ENCODE results near the gene RGS9.
"Not testable (repeated sequence)": the region's sequence is repeated elsewhere in the genome, so short reads cannot be mapped to it uniquely, and the experiment has no call there.

RGS9 gene

DNA sequence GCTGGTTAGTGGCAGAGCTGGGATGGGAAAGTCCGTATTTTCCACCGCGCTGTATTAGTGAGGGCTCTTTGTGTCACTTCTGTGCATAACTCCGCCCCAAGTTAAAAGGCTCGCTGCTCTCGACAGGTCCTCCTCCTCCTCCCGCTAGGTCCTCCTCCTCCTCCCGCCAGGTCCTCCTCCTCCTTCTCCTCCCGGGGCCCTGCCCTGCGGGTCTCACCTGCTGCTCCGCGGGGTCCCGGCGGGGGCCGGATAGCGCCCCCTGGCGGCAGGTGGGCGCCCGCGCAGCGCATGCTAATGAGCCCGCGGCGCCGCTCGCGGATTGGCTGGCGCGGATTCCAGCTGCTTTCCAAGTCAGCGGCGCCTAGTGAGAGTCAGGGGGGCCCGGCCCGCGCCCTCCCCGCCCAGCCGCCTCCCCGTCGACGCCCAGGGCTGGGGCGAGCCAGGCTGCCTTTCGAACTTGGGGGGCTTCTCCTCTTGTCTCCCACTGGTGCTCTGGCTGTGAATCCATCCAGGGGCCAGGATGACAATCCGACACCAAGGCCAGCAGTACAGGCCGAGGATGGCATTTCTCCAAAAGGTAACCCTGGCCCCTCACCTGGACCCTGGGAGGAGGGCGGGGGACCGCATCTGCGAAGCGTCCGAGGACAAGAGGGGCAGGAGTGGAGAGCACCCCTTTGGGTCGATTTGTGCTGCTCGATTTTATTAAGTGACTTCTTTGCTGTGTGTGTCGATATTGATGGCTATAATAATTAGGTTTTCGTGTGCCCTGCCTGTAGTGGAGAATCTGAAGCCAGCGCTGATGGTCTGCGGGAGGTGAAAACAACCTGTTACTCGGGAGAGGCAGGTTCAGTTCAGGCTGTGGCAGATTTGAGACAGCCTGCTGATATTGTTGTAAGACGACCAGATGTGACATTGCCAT is at the start of gene RGS9:
RGS9 (plus strand) TSS at position 350 of the 919 bp plus-strand sequence; CDS start at position 521, 171 bp downstream.
- peak; percentile 49 for DNase-seq (ENCODE audit: low read depth)

GRCh38 chr17:65088621-65089360 is 48.4 kb upstream of the RGS9 start:
- DNase-seq (ENCODE audit: low read depth) = no peak

- DNase-seq (ENCODE audit: low read depth) = no peak
These were observed 44.9 kb upstream of the RGS9 start for GRCh38 chr17:65092262-65092661.

DNA sequence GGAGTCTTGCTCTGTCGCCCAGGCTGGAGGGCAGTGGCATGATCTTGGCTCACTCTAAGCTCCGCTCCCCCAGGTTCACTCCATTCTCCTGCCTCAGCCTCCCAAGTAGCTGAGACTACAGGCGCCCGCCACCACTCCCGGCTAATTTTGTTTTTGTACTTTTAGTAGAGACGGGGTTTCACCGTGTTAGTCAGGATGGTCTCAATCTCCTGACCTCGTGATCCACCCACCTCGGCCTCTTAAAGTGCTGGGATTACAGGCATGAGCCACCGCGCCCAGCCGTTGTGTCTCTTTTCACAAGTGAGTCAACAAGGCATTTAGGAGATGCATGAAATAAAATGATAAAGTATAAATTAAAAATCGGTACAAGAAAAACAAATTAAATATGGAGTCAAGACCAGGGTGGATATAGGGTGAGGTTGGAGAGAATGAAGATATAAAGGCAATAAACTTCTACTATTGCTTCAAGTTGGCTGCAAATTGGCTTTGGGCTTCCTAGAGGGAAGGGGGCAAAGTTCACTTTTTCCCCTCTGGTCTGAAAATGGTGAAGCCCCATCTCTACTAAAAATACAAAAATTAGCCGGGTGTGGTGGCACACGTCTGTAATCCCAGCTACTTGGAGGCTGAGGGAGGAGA is 44.3 kb upstream of the RGS9 start:
- DNase-seq (ENCODE audit: low read depth) = not testable (repeated sequence)

- DNase-seq (ENCODE audit: low read depth) = no peak
These were observed 43.2 kb upstream of the RGS9 start for GRCh38 chr17:65093930-65094329.

DNA sequence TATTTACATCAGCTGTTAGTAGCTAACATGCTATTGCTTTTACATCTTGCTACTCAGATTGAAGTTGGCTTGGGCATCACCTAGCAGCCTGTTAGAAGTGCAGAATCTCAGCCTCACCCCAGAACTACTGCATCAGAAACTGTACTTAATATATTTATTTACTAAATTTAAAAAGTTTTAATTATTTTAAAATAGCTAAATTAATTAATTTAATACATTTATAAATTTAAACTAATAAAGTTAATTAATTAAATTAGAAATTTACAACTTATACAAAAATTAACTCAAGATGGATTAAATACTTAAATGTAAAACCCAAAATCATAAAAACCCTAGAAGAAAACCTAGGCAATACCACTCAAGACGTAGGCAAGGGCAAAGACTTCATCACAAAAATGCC is 41.7 kb upstream of the RGS9 start:
- no peak for DNase-seq (ENCODE audit: low read depth)

GRCh38 chr17:65096382-65096781 is 40.8 kb upstream of the RGS9 start:
- not testable (repeated sequence) for DNase-seq (ENCODE audit: low read depth)

DNA sequence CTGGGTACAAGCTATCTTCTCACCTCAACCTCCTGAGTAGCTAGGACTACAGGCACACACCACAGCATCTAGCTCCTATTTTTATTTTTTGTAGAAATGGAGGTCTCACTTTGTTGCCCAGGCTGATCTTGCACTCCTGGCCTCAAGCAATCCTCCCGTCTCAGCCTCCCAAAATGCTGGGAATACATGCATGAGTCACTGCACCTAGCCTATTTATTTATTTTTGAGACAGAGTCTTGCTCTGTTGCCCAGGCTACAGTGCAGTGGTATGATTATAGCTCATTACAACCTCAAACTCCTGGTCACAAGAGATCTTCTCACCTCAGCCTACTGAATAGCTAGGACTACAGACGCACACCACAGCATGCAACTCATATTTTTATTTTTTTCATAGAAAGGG is 40.1 kb upstream of the RGS9 start:
- DNase-seq (ENCODE audit: low read depth) = no peak

DNA sequence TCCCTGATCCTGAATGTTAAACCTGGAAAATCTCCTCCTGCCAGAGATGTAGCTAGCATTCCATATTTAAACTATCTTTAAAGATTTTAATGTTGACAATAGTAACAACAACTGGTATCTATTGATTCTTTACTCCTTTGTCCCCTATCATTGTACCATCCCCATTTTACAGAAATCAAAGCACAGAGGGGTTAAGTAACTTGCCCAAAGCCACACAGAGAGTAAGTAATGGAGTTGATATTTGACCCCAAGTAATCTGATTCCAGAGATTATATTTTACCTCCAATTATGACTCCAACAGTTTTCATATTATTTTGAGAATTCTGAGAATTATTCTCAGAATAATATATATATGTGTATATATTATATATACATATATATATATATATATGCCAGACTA is 37.7 kb upstream of the RGS9 start:
- no peak for DNase-seq (ENCODE audit: low read depth)

- no peak for DNase-seq (ENCODE audit: low read depth)
These were observed 37.2 kb upstream of the RGS9 start for GRCh38 chr17:65099941-65100315.

- DNase-seq (ENCODE audit: low read depth) = peak; percentile 66
These were observed 36.6 kb upstream of the RGS9 start for GRCh38 chr17:65100316-65101140.

DNA sequence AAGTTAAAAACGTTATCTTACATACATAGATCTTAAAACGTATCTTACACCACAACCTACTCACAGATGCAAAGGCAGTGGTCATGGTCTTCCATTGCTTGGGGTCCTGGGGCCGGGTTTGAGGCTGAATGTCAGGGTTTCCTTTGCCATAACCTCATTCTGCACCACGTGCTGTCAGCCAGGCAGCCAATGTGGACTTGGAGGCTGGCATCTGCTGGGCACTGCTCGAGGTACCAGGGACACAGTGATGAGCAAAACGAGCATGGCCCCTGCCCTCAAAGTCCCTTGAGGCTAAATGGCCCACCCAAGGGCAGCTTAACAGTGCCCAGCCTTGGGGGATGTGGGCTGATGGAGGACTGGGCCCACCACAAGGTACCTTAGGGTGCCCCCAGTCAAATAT is 35.8 kb upstream of the RGS9 start:
- DNase-seq (ENCODE audit: low read depth) = no peak

GRCh38 chr17:65102235-65102634 is 34.9 kb upstream of the RGS9 start:
- DNase-seq (ENCODE audit: low read depth) = no peak

GRCh38 chr17:65102788-65103187 is 34.4 kb upstream of the RGS9 start:
- no peak for DNase-seq (ENCODE audit: low read depth)

GRCh38 chr17:65103431-65103830 is 33.7 kb upstream of the RGS9 start:
- no peak for DNase-seq (ENCODE audit: low read depth)

DNA sequence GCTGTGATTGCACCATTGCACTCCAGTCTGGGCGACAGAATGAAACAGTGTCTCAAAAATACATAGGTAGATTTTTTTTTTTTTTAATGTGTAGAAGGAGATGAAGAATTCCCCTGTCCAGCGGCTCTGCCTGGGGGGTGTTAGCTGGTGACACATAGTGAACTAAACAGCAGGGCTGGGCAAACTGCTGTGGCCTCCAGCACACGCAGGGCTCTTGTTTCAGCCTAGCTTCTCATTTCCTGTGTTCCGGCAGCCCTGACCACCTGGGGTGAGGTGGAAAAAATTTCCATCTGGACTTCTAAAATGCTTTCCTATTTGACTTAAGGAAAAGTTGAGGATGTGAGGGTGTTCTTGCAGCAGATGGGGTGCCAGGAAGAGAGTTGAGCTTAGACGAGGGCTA is 33.3 kb upstream of the RGS9 start:
- no peak for DNase-seq (ENCODE audit: low read depth)

- no peak for DNase-seq (ENCODE audit: low read depth)
These were observed 32.6 kb upstream of the RGS9 start for GRCh38 chr17:65104541-65104940.

DNA sequence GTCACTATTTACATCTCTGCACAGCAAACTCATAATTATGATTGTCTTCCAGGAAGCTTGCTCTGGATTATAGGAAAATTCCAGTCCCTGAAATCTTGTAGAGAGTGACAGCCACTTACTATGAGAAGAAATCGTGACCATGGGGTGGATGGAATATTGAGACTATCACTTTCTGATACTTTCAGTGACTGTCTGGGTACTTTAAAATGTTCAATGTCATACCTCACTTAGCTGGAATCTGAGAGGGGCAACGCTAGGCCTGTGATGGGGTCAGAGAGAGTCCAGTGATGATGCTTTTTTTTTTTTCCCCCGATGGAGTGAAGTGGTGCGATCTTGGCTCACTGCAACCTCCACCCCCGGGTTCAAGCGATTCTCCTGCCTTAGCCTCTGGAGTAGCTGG is 32.2 kb upstream of the RGS9 start:
- no peak for DNase-seq (ENCODE audit: low read depth)

DNA sequence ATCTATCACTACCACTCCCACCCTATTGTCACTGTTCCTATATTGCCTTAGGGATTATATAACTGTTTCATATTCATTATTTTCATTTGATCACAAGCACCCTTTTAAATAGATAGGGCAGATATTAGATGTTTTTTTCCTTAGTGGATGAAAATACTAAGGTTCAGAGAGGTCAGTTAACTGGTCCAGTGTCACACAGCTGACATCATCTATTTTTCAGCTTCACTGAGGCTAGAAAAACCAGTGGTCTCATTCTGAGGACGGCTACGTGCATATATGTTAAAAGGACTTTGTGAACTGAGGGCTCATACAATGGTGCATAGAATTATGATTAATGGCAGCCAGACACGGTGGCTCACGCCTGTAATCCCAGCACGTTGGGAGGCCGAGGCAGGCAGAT is 29.0 kb upstream of the RGS9 start:
- DNase-seq (ENCODE audit: low read depth) = no peak

- no peak for DNase-seq (ENCODE audit: low read depth)
These were observed 27.6 kb upstream of the RGS9 start for GRCh38 chr17:65109543-65109942.

DNA sequence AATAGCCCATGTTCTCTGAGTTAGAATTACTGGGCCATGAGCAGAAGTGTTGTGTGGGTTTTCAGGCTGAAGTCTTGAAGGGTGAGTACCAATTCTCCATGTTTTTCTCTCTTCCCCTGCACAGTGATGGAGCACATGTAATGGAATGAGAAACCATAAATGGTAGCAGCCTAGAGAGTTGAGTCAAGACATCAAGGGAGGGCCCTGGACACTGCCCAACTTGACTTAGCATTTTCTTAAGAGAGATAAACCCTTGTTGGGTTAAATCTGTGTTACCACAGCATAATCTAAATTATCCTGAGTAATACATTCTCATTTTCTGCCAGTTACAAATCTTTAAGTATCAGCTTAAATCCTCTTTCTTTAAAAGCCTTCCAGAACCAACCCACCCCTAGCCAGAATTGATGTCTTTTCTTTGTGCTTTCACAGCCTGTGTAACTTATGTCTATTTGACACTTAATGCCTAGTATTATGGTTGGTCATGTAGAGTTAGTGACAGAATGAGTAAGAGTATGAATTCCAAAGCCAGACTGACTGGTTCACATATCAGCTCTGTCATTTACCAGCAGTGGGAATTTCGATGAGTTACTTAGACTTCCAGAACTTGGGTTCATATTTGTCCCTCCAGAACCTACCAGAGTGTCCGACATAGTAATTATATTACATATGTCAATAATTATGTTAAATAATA is 27.0 kb upstream of the RGS9 start:
- no peak for DNase-seq (ENCODE audit: low read depth)

Data from CMK (cell line).